Loucy (cell line): ENCODE data around the gene PIK3C3.

Source experiments
- EZH2phosphoT487 ChIP-seq: fragments of 200-600 bp; IDR thresholded peaks from 2 replicates; pipeline ENCODE4 v1.6.1; 2018; ENCODE audit warnings: antibody characterized with exemption, mild to moderate bottlenecking, moderate library complexity, borderline replicate concordance
- TF ChIP-seq, protein P1 (sequence below): fragments of 200-600 bp; sonication (generic); conservative IDR thresholded peaks from 2 replicates; pipeline ENCODE4 v1.5.1; 2014; ENCODE audit warnings: mild to moderate bottlenecking, antibody characterized with exemption, low read length

DNA sequence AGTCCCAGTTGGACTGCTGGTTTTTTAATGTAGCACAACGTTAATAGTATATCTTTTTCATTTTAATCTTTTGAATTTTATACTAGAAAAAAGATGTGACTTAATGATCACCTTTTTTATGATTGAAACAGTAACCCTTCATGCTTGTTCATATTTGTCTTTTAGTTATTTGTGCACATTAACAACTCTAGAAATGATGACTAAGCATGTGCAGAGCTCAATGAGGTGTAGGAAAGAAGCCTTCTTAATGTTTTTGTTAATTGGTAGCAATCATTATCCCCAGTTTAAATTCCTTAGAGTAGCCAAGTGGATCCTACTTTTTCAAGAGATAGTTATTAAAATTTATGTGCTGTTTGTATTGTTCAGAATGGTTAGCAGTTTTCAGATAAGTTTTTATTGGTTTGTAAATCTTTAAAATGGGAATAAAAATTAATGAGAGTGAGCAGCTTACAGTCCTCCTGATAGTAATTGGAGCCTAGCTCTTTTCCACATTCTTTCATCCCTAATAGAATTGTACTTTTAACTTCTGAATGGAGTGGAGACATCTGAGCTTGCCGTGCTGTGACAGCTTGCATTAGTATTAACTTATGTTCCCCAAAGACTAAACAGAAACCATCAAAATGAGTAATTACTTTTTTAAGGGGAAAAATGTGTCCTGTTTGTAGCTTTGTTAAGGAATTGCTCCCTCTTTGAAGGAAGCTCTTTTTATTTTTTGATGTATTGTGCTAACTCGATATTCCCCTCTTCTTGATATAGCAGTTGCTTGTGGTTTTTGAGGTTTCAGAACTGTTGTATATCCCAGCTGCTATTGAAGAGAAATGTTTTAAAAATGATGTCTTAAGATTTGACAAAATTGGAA lies 17.3 kb downstream of the PIK3C3 start:
- TF ChIP-seq, protein P1, sequence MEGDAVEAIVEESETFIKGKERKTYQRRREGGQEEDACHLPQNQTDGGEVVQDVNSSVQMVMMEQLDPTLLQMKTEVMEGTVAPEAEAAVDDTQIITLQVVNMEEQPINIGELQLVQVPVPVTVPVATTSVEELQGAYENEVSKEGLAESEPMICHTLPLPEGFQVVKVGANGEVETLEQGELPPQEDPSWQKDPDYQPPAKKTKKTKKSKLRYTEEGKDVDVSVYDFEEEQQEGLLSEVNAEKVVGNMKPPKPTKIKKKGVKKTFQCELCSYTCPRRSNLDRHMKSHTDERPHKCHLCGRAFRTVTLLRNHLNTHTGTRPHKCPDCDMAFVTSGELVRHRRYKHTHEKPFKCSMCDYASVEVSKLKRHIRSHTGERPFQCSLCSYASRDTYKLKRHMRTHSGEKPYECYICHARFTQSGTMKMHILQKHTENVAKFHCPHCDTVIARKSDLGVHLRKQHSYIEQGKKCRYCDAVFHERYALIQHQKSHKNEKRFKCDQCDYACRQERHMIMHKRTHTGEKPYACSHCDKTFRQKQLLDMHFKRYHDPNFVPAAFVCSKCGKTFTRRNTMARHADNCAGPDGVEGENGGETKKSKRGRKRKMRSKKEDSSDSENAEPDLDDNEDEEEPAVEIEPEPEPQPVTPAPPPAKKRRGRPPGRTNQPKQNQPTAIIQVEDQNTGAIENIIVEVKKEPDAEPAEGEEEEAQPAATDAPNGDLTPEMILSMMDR, result no peak
- TF ChIP-seq EZH2phosphoT487, result no peak
